HG03066 (cell line): ENCODE data around the gene TNNC1.

ENCODE experiments used
- ATAC-seq: cut with Tn5 transposase; IDR thresholded peaks from one replicate; pipeline ENCODE4 v1.9.1; 2021; ENCODE audit warnings: low read depth; ENCODE audit not compliant: unreplicated experiment

Gene TNNC1

GRCh38 chr3:52484680-52485461 is 31.0 kb upstream of the TNNC1 start:
- ATAC-seq, result no peak

DNA sequence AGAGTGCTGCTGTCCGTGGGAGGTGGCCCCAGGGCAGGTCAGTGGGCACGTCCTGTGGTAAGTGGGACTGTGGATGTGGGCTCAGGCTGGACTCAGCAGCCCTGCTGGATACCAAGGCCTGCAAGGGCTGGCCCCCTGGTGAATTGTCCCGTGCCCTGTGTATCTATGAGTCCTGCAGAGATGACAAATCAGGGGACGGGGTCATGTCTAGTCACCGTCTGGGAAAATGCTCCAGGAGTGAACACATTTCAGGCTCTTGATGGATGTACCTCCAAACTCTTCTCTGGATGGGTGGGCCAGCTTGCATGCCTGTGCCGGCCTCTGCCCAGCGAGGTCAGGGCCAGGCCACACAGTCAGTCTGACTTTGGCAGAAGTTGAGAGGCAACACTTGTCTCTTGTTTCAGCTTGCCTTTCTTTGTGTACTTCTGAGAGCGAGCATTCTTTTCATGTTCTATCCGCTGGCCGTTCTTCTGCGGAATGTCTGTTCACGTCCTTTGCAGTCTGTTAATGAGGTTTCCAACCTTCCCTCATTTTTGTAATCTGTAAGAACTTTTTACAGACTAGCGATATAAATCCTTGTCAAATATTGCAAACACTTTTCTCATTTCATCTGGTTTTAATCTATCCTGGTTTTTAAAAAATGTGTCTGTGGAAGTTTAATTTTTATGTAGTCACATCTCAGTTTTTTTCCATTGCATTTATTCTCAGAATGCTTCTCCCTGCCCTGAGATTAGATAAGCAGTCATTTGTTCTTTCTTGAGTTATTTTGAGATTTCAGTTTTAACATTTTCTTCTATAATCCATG is 29.9 kb upstream of the TNNC1 start:
- ATAC-seq, result no peak

DNA sequence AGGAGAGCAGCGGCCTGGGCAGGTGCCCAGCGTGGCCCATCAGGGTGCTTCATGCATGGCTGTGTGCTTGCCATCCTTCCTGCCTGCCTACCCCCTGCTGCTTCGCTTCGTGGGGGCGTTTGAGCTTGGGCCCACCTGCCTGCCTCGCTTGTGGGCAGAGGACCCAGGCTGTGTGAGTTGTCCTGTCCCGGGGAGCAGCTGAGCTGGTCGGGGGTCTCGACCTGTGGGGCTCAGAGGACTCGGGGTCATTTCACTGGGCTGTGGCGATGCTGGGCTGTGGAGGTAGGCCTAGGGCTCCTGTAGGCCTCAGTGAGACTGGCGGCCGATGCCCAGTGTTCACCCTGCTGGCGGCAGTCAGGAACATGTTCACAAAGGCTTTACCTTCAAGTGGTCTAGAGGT is 29.2 kb upstream of the TNNC1 start:
- no peak for ATAC-seq

DNA sequence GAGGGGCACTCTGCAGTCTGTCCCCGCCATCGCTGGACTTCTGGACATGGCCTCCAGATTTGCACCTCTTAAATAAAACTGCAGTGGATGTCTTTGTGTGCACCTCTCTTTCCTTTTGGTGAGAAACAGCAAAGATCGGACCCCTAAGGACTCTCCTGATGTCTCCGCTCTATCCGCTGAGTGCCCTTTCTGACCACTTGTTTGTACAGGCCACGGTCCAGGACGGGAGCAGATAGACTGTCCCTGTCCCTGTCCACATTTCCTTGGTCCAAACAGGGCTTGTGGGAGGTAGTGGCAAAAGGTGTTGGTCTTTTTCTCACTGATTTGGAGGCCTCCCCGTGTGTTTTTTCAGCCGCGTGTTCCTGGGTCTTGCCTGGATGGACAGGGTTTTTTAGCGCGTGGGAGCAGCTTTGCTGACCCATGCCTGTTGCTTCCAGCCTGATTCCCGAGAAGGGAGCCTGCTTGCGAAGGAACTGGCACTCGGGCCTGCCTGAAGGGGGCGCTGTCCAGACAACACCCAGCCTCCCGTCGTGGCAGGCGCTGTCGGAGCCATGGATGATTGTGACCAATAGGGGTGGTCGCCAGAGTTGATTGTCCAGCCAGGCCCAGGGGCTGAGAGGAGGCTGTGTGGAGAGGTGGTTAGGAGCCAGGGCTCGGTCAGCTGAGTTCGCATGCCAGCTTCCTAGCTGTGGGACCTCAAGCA is 28.1 kb upstream of the TNNC1 start:
- ATAC-seq, result no peak

DNA sequence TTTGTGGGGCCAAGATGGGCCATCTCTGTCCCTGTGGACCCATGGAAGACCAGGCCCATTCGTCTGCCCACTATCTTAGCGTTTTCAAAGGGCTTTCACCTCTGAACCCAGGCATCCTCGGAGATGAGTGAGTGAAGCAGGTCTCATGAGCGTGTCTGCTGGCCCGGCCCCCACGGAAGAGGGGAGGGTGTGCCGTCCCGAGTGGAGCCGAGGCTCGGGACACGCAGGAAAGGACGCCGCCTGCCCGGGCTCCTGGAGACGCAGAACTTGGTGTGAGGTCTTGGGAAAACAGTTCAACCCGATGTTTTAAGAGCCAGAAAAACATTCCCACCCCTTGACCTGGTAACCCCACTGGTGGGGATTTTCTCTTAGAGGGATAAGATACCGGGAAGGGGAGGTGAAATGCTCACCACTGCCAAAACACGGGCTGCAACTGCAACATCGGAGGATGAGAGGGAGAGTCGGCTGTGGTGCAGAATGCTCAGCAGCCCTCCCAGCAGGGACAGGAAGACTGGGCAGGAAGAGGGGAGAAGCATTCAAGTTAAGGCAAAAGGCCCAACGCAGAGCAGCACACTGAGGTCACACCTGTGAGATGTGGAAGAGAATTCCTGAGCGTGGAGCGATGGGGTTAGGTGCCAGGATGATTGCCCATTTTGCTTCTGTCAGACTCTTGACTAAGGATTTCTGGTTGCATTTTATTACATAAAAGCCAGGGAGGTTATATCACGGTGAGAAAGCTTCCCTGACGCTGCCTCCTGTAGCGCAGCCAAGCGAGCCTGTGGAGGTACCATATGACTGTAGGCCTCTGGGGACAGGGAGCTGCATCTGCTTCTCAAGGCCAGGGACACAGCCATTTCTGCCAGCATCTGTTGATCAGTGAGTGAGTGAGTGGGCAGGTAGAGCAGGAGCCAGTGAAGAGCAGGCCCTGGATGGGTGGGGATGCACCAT is 27.2 kb upstream of the TNNC1 start:
- no peak for ATAC-seq

GRCh38 chr3:52479877-52480575 is 26.2 kb upstream of the TNNC1 start:
- no peak for ATAC-seq

DNA sequence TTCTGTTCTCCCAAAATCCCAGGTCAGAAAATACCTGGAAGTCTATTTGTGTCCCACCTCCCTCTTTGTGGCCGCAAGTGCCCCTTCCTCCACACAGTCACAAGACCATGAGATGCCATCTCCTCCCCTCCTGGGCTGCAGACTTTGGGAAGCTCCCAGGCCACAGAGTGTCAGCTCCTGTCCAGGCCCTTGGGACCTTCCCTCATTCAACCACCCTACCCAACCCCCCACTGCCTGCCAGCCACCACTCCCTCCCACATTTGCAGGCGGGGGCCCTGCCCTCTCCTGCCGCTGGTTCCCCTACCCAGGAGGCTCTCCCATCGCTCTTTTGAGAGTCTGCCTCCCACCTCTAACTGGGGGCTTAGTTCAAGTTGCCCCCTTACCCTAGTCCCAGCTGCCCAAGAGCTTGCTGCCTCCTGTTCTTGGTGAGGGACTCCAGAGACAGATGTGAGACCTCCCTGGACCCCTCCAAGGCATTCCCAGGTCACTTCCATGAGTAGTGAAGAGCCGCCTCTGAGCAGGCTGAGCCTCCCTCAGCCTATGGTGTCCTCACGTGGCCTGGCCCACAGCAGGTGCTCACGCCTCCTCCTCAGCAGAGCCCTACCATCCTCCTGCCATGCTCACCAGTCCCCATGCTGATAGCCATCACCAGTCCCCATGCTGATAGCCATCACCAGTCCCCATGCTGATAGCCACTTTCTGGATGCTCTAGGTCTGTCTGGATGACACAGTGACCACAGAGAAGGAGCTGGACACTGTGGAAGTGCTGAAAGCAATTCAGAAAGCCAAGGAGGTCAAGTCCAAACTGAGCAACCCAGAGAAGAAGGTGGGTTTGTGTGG is 25.4 kb upstream of the TNNC1 start:
- no peak for ATAC-seq

DNA sequence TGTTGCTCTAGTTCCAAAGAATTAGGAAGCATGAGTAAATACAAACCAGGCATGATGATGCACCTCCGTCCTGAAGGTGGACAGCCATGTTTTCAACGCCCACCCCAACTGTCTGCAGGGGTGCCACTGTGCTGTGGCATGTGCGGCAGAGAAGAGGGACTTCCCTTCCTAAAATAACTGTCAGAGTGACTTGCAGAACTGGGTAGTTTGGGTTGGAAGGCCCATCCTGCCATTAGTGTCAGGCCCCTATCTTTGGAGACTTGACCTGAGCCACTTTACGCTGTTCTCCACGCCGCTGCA is 23.9 kb upstream of the TNNC1 start:
- ATAC-seq, result no peak

DNA sequence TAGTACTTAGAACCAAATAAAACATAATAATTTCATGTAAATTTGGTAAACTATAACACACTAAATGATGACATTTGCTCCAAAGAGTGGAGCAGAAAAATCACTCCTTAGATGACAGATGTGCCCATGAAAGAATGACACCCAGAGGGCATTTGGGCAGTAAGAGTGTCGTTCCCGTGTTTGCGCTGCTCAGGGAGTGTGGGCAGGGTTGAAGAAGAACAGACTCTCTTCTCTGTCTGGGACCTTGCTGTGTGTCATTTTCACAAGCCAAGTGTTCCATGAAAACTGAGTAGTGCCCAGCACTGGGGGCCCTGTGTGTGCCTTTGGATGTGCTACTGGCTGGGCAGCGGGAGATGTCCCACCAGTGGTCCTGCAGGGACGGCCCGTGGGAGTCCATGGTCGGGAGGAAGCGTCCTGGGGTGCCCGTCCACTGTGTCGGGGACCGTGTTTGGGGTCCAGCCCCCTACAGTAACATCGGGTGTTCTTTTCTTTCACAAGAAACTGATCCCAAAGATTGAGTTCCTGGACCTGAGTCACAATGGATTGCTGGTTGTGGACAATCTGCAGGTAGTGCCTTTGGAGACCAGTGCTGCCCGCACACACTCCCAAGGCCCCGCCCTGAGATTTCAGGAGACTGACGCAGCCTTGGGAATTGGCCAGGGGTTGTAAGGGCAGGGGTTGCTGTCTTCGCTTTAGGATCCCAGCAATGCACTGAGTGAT is 23.4 kb upstream of the TNNC1 start:
- ATAC-seq, result no peak

- ATAC-seq, result no peak
These were observed 19.2 kb upstream of the TNNC1 start for GRCh38 chr3:52473026-52473425.

GRCh38 chr3:52472239-52473000 is 18.6 kb upstream of the TNNC1 start:
- ATAC-seq, result no peak

- ATAC-seq, result no peak
These were observed 17.8 kb upstream of the TNNC1 start for GRCh38 chr3:52471371-52472238.

GRCh38 chr3:52470920-52471319 is 17.1 kb upstream of the TNNC1 start:
- no peak for ATAC-seq

DNA sequence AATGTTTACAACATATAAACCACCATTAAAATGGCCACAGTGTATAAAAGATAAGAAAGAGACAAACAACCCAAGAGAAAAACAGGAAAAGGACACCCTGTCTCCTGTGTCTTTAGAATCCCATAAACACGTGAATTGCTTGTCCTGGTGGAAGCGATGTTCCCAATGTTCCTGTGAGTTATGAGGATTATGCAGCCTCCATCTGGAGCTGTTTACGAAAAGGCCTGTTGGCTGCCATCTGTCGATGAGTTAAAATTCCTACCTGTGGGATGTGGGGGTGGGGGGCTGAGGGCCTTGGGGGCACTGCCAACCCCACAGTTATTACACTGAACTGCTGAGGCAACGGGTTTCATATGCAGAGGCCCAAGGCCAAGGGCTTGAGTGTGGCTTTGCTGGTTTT is 15.2 kb upstream of the TNNC1 start:
- ATAC-seq, result no peak

- ATAC-seq, result no peak
These were observed 14.5 kb upstream of the TNNC1 start for GRCh38 chr3:52468336-52468735.

GRCh38 chr3:52463416-52463815 is 9.6 kb upstream of the TNNC1 start:
- no peak for ATAC-seq

DNA sequence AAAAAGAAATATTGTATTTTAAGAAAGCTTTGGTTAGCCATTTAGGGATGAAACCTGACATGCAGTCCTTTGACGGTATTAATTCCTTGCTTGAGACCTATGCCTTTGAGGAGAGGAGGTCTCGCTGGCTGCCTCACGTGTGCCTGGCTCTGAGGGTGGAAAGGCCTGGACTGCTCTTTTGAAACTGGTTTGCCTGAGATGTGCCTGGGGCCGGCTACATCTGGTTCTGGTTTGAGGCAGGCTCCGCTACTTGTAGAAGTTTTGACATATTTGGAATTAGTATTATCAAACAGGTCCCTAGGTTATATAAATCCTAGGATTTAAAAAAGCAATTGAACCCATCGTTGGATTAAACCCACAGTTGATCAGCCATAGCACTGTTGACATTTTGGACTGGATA is 8.0 kb upstream of the TNNC1 start:
- no peak for ATAC-seq
